Right forelimb (tissue), 1 donor: ENCODE results near the gene TAF4.
"Not testable (repeated sequence)": the region's sequence is repeated elsewhere in the genome, so short reads cannot be mapped to it uniquely, and the experiment has no call there.

Experiments
- DNase-seq: peaks from one replicate; pipeline ENCODE4 v3.0.0-alpha.2; 2018

Gene TAF4

GRCh38 chr20:61960836-61961235, 104.8 kb downstream of the TAF4 start:
- no peak for DNase-seq

DNA sequence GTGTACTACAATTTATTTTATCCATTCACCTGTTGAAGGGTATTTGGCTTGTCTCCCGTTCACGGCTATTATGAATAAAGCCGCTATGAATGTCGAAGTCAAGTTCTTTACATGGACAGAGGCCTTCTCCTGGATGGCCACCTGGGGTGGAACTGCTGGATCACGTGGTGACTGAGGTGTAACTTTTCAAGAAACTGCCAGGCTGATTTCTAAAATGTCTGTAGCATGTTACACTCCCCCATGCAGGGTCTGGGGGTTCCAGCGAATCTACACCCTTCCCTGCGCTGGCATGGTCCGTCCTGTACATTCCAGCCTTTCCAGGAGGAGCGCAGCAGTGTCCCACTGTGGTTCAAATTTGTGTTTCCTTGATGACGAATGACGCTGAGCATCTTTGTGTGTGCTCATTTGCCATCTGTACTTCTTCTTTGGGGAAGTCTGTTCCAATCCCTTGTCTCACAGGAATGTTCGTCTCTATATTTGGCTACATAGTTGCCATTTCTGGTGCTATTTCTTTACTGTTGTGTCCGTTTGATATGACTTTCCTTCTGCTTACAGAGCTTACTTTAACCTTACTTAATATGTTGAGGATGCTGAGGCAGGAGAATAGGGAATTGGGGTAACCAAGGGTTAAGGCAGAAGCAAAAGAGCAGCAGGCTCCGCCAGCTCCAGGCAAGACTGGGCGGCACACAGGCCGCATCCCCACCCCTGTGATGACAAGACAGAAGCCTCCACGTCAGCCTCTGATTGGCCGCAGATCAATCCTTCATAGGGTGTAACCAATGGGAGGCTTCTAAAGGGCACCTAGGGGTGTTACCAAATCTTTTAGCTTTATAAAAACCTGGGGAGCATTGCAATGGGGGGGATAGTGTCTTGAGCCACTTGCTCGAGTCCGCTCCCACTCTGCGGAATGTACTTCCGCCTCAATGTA, 106.6 kb downstream of the TAF4 start:
- DNase-seq: no peak

- DNase-seq: no peak
Observed at GRCh38 chr20:61957961-61958715, 107.5 kb downstream of the TAF4 start.

- no peak for DNase-seq
Observed at GRCh38 chr20:61956396-61957342, 109.0 kb downstream of the TAF4 start.

GRCh38 chr20:61955668-61956395, 109.8 kb downstream of the TAF4 start:
- no peak for DNase-seq

DNA sequence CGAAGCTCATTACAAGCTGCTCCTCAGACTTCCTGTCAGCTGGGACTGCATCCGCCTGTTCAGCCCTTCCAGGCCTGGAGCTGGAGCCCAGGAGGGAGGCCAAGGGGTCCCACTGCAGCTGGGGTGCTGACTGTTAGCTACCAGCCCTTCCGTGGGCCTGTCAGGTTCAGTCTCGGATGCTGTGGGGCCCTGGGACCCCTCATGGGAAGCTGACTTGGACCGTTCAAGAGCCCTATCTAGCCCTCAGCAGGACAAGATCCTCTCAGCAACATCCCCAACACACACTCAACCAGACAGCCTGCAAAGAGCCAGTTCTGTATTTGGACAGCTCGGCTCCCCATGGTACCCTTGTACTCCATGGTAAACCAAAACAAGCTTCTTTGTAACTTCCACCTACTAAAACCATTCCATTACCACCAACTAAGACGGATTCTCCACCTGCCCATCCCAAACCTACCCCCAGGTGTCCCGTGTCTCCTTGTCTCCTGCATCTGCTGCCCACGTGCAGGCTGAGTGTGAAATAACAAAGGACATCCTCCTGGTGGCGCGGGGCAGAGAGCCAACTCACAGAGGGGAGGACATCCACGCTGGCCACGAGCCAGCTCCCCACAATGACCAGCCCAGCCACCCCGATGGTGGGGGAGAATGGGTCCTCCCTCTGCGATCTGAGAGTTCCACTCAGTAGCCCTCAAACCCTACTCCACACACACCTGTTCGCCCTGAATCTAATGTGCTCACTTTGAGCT, 111.2 kb downstream of the TAF4 start:
- DNase-seq: peak; percentile 32

DNA sequence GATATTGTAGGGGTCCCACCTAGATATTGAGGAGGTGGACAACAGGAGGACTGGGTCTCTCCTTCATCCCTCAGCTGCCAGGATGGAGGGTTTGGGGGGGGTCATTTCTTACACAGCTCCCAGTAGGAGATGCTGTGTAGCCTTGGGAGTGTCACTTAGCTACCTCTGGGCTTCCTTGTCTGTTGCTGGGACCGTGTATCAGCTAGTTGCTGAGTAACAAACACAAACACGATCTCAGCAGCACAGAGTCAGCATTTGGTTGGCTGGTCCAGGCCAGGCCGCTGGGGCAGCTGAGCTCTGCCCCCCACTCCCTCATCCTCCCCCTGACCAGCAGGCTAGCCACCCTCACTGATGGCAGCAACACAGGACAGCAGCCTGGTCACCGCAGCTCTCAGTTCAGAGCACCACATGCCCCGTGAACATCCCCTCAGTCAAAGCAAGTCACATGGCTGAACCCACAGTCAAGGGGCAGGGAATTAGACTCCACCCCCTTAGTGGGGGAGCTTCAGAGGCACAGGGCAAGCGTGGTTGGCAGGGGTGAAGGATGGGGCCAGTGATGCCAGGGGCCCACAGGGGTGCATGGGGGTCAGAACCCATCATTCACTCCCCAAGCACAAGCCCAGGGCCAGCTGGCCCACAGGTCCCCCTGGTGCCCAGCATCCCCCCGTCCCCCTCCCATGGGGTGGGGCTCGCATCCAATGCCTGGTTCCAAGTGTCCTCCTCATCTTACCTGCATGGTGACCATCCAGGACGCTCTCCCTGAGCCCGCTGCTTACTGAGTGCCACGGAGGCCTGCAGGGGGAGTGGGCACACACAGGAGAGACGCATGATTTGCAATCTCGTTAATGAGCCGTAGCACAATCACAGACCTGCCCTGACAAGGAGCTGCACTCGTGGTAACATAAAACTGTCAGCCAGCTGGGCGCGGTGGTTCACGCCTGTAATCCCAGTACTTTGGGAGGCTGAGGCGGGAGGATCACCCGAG, 112.4 kb downstream of the TAF4 start:
- DNase-seq: peak; percentile 30

DNA sequence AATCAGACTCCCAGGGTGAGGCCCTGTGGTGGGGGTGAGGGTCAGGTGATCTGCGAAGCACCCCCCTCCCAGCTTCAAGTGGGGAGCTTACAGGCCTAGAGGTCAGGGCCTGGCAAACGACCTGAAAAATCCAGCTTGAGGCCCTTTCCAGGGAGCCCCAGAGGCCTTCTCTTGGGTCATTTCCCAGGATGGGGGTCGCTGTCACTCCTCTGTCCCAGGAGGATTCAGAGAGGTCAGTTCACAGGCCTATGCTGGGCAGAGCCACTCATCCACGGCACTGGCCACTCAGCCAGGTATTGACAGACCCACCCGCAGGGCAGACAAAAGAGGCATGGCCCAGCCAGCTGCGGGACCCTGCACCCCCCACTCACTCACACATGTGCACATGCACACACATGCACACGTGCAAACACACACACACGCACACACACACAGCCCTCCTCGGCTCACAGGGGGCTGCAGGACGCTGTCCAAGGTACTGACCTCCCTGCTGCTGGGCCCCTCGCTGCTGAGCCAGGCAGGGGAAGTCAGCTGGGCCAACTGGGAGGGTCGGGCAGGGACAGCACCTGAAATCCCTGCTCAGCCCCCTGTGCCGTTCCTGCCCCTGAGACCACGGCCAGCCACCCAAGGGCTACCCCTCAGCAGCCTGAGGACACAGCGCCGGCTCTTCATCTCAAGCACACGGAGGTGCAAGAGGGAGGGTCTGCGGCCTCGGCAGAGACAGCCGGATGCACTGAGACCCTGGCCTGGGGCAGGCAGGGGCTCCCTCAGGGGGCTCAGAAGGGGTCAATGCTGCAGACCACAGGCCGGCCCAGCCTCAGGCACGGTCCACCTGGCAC, 113.8 kb downstream of the TAF4 start:
- peak; percentile 78 for DNase-seq

GRCh38 chr20:61950641-61951071, 115.0 kb downstream of the TAF4 start:
- no peak for DNase-seq

- peak; percentile 15 for DNase-seq
Observed at GRCh38 chr20:61949714-61950640, 115.7 kb downstream of the TAF4 start.

DNA sequence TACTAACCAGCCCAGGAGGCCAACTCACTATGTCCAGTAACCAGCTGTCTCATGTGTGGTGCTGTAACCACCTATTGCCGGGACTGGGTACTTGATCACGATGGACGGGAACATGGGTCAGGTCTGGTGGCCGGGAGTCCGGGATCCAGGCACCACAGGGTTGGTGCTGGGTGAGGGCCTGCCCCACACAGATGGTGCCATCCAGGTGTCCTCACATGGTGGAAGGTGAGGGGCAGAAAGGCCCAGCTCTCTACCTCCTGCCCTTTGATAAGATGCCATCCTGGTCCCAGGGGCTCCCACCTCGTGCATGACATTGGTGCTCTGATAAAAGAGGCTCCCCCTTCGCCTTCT, 116.3 kb downstream of the TAF4 start:
- DNase-seq: peak; percentile 15

DNA sequence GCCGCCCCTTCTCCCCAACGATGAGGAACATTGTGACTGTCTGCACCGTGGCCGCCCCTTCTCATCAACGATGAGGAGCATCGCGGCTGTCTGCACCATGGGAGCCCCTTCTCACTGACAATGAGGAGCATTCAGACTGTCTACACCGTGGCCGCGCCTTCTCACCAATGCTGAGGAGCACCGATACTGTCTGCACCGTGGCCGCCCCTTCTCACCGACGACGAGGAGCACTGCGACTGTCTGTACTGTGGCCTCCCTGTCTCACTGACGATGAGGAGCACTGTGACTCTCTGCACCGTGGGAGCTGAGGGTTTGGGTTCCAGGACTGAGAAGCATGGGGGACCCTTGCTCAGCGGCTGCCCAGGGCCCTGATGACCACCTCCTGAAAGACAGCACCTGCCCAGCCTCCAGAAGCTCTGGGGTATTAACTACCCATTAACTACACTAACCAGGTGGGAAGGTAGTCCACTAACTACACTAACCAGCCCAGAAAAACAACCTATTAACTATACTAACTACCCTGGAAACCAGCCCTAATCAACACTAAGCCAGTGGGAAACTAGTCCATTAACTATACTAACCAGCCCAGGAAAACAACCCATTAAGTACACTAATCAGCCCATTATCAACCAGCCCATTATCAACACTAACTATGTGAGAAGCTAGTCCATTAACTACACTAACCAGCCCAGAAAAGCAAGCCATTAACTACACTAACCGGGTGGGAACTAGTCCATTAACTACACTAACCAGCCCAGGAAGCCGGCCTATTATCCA, 116.9 kb downstream of the TAF4 start:
- peak; percentile 11 for DNase-seq

- DNase-seq: not testable (repeated sequence)
Observed at GRCh38 chr20:61948056-61948455, 117.6 kb downstream of the TAF4 start.

DNA sequence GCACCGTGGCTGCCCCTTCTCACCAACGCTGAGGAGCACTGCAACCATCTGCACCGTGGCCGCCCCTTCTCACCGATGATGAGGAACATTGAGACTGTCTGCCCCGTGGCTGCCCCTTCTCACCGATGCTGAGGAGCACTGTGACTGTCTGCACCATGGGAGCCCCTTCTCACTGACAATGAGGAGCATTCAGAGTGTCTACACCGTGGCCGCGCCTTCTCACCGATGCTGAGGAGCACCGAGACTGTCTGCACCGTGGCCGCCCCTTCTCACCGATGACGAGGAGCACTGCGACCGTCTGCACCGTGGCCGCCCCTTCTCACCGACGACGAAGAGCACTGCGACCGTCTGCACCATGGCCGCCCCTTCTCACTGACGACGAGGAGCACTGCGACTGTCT, 120.2 kb downstream of the TAF4 start:
- DNase-seq: not testable (repeated sequence)

DNA sequence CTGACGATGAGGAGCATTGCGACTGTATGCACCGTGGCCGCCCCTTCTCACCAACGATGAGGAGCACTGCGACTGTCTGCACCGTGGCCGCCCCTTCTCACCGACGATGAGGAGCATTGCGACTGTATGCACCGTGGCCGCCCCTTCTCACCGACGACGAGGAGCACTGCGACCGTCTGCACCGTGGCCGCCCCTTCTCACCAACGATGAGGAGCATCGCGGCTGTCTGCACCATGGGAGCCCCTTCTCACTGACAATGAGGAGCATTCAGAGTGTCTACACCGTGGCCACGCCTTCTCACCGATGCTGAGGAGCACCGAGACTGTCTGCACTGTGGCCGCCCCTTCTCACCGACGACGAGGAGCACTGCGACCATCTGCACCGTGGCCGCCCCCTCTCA, 120.7 kb downstream of the TAF4 start:
- not testable (repeated sequence) for DNase-seq

- peak; percentile 25 for DNase-seq
Observed at GRCh38 chr20:61942526-61942925, 123.2 kb downstream of the TAF4 start.
